GM23248 (cell line): ENCODE results near the gene APH1B.

Experiments
- EZH2 ChIP-seq: fragments of 200-600 bp; sonication (generic); IDR thresholded peaks from 2 replicates; pipeline ENCODE4 v1.6.1; 2018; ENCODE audit warnings: antibody characterized with exemption, mild to moderate bottlenecking; ENCODE audit not compliant: insufficient read depth, poor library complexity, severe bottlenecking
- EZH2phosphoT487 ChIP-seq: fragments of 200-600 bp; sonication (generic); IDR thresholded peaks from 2 replicates; pipeline ENCODE4 v1.6.1; 2018; ENCODE audit warnings: antibody characterized with exemption, moderate library complexity, mild to moderate bottlenecking, low read depth; ENCODE audit not compliant: insufficient read depth

DNA sequence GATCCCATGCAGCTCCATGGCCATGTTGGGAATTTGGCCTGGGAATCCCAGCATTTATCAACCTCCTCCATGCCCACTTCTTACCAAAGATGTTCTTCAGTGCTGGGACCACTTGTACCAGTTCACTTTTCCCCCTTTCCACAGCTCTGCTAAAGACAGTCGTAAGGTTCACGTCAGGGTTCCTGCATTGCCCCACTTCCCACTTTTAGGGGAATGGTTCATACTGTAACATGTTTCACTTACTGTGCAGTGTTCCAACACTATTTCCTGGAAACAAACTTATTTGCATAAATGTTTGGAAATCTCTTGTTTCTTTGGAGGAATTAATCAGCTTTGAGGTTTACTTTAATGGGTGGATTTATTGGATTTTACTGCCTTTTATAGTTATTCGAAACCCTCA is 17.0 kb downstream of the APH1B start:
- TF ChIP-seq EZH2 (no peak), EZH2phosphoT487 (no peak)
